Heart left ventricle (tissue), 13 donors: Measurements from ENCODE around the gene TIMELESS.

Experiments
- POLR2A ChIP-seq, 2 donors: fragments of 450-650 bp; IDR thresholded peaks; one replicate each; pipeline ENCODE4 v1.6.1; 2017; ENCODE audit warnings: antibody characterized with exemption in 2 of 2, mild to moderate bottlenecking in 2 of 2, moderate library complexity in 2 of 2
- TF ChIP-seq, protein P1 (sequence below), 12 donors: fragments of 200-600 bp; sonication (generic) in 4 of 12; IDR thresholded peaks; one replicate each; pipeline versions ENCODE4 v1.5.0 to v1.8.0; 2018 to 2022; ENCODE audit warnings: antibody characterized with exemption in 12 of 12, mild to moderate bottlenecking in 5 of 12
- donor health status: ischemic (EF 13 %, LVEDD 7.1; RV severe dilation, severe dysfunction).
- donor health status: DM: no; HTN: yes; CAD: no.
- donor health status: DM: no; HTN: no; CAD: no.
- donor health status: ischemic (EF 25% LVEDD 6.9; RV normal size, moderate dysfunction).
- donor health status: ischemic (EF 25% LVEDD 5.7; RV mildly dilated, moderate dysfunction).
- donor health status: ischemic (EF 35%, LVEDD 5.7; RV mildly dilated, moderate dysfunction).
- donor health status: nonischemic (EF 11% LVEDD 7.7; RV severe dilation, severe dysfunction).
- donor health status: DM: yes; HTN: yes; CAD: no.
- donor health status: PGD.
- donor health status: ischemic (EF 29% LVEDD 5.4; RV normal size, mild dysfunction).
- donor health status: nonischemic (EF 23%, LVEDD 6.1; RV moderate dilation, normal function).

DNA sequence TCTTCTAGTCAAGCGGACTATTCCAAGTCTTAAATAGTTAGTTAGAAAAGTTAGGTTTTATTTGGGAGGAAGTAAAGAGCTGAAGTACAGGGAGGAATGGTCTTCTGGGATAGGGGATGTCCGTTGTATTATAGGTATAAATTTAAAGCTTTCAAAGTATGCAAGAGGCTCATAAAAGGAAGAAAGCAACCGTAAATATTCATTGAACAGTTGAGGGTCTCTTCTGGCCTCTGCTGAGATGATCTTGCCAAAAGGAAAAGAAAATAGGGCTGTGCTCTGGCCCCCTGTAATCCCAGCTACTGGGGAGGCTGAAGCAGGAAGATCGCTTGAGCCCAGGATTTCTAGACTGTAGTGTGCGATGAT, 377 bp upstream of the TIMELESS start:
- TF ChIP-seq, protein P1, sequence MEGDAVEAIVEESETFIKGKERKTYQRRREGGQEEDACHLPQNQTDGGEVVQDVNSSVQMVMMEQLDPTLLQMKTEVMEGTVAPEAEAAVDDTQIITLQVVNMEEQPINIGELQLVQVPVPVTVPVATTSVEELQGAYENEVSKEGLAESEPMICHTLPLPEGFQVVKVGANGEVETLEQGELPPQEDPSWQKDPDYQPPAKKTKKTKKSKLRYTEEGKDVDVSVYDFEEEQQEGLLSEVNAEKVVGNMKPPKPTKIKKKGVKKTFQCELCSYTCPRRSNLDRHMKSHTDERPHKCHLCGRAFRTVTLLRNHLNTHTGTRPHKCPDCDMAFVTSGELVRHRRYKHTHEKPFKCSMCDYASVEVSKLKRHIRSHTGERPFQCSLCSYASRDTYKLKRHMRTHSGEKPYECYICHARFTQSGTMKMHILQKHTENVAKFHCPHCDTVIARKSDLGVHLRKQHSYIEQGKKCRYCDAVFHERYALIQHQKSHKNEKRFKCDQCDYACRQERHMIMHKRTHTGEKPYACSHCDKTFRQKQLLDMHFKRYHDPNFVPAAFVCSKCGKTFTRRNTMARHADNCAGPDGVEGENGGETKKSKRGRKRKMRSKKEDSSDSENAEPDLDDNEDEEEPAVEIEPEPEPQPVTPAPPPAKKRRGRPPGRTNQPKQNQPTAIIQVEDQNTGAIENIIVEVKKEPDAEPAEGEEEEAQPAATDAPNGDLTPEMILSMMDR (IDR thresholded peaks at IDR 0.05) = no peak
- TF ChIP-seq POLR2A (IDR thresholded peaks at IDR 0.05) = no peak
